ENCODE results near the gene PYDC2. TPM values are rescaled to one million over a fixed set of nuclear protein-coding genes. Genes with fewer than 3 reads are reported as not detected.

PYDC2 gene
- total RNA-seq: not detected

GRCh38 chr3:191461113-191461595, at the start of gene PYDC2:
PYDC2 (plus strand) TSS chr3:191461163; CDS start chr3:191461163, 0 bp downstream.
- Mint-ChIP-seq H3K4me1 (ENCODE audit: low read depth) (no peaks in the 10 kb centered on the region), H3K27me3 (ENCODE audit: low read depth) (no peaks in the 10 kb centered on the region), H3K27ac (no peak within 1 kb of the TSS)

GRCh38 chr3:191412759-191413158, 48.2 kb upstream of the PYDC2 start:
- H3K36me3 Mint-ChIP-seq (ENCODE audit: insufficient read depth in 2 of 2): no peaks in the 10 kb centered on the region
- H3K4me3 Mint-ChIP-seq: no peak overlapping the region

More at GRCh38 chr3:191461113-191461595, at the start of gene PYDC2:
- ATAC-seq (replicated peaks in 1 of 2) (no peak), DNase-seq (no peak)
- H3K4me3 Mint-ChIP-seq: no peak within 1 kb of the TSS
- no peaks in the 10 kb centered on the region for H3K36me3 Mint-ChIP-seq (ENCODE audit: insufficient read depth in 2 of 2)
- peaks cover 2 to 4% of the 10 kb centered on the region in 2 donors for H3K9me3 Mint-ChIP-seq

GRCh38 chr3:191414286-191414685, 46.7 kb upstream of the PYDC2 start:
- H3K27me3 Mint-ChIP-seq (ENCODE audit: low read depth): no peaks in the 10 kb centered on the region

More at GRCh38 chr3:191412759-191413158, 48.2 kb upstream of the PYDC2 start:
- H3K27me3 Mint-ChIP-seq (ENCODE audit: low read depth): no peaks in the 10 kb centered on the region
- DNase-seq: no peak
- H3K27ac Mint-ChIP-seq: no peak overlapping the region
- peaks cover 6 to 10% of the 10 kb centered on the region in 2 donors for H3K9me3 Mint-ChIP-seq
- H3K4me1 Mint-ChIP-seq (ENCODE audit: low read depth): no peaks in the 10 kb centered on the region
- ATAC-seq (replicated peaks in 1 of 2): no peak

GRCh38 chr3:191414732-191415131, 46.2 kb upstream of the PYDC2 start:
- no peaks in the 10 kb centered on the region for H3K4me1 Mint-ChIP-seq (ENCODE audit: low read depth)
- DNase-seq (no peak), ATAC-seq (replicated peaks in 1 of 2) (no peak)
- no peak overlapping the region for H3K27ac Mint-ChIP-seq
- H3K9me3 Mint-ChIP-seq: peaks cover 5 to 9% of the 10 kb centered on the region in 2 donors
- no peaks in the 10 kb centered on the region for H3K36me3 Mint-ChIP-seq (ENCODE audit: insufficient read depth in 2 of 2)
- H3K27me3 Mint-ChIP-seq (ENCODE audit: low read depth): no peaks in the 10 kb centered on the region
- H3K4me3 Mint-ChIP-seq: no peak overlapping the region

More at GRCh38 chr3:191414286-191414685, 46.7 kb upstream of the PYDC2 start:
- peaks cover 5 to 10% of the 10 kb centered on the region in 2 donors for H3K9me3 Mint-ChIP-seq
- H3K27ac Mint-ChIP-seq: no peak overlapping the region
- H3K36me3 Mint-ChIP-seq (ENCODE audit: insufficient read depth in 2 of 2): no peaks in the 10 kb centered on the region
- H3K4me1 Mint-ChIP-seq (ENCODE audit: low read depth): no peaks in the 10 kb centered on the region
- no peak for ATAC-seq (replicated peaks in 1 of 2)
- no peak overlapping the region for H3K4me3 Mint-ChIP-seq
- no peak for DNase-seq

GRCh38 chr3:191415566-191415965, 45.4 kb upstream of the PYDC2 start:
- Mint-ChIP-seq H3K27ac (no peak overlapping the region), H3K9me3 (peaks cover 2 to 5% of the 10 kb centered on the region in 2 donors), H3K4me3 (no peak overlapping the region), H3K27me3 (ENCODE audit: low read depth) (no peaks in the 10 kb centered on the region), H3K36me3 (ENCODE audit: insufficient read depth in 2 of 2) (no peaks in the 10 kb centered on the region), H3K4me1 (ENCODE audit: low read depth) (no peaks in the 10 kb centered on the region)
- ATAC-seq (replicated peaks in 1 of 2) (no peak), DNase-seq (no peak)

GRCh38 chr3:191417457-191417729, 43.6 kb upstream of the PYDC2 start:
- ATAC-seq (replicated peaks in 1 of 2) (no peak), DNase-seq (no peak)
- no peak overlapping the region for H3K27ac Mint-ChIP-seq
- H3K27me3 Mint-ChIP-seq (ENCODE audit: low read depth): no peaks in the 10 kb centered on the region
- H3K4me1 Mint-ChIP-seq (ENCODE audit: low read depth): no peaks in the 10 kb centered on the region
- no peaks in the 10 kb centered on the region for H3K9me3 Mint-ChIP-seq
- H3K4me3 Mint-ChIP-seq: no peak overlapping the region
- no peaks in the 10 kb centered on the region for H3K36me3 Mint-ChIP-seq (ENCODE audit: insufficient read depth in 2 of 2)

GRCh38 chr3:191420771-191421170, 40.2 kb upstream of the PYDC2 start:
- H3K4me1 Mint-ChIP-seq (ENCODE audit: low read depth): no peaks in the 10 kb centered on the region
- H3K4me3 Mint-ChIP-seq: no peak overlapping the region
- H3K27me3 Mint-ChIP-seq (ENCODE audit: low read depth): no peaks in the 10 kb centered on the region
- H3K9me3 Mint-ChIP-seq: no peaks in the 10 kb centered on the region
- DNase-seq: no peak
- H3K36me3 Mint-ChIP-seq (ENCODE audit: insufficient read depth in 2 of 2): no peaks in the 10 kb centered on the region
- no peak for ATAC-seq (replicated peaks in 1 of 2)
- H3K27ac Mint-ChIP-seq: no peak overlapping the region

GRCh38 chr3:191424881-191425280, 36.1 kb upstream of the PYDC2 start:
- Mint-ChIP-seq H3K27ac (no peak overlapping the region), H3K4me3 (no peak overlapping the region), H3K4me1 (ENCODE audit: low read depth) (no peaks in the 10 kb centered on the region), H3K36me3 (ENCODE audit: insufficient read depth in 2 of 2) (no peaks in the 10 kb centered on the region), H3K27me3 (ENCODE audit: low read depth) (no peaks in the 10 kb centered on the region), H3K9me3 (no peaks in the 10 kb centered on the region)
- ATAC-seq (replicated peaks in 1 of 2): no peak
- no peak for DNase-seq

GRCh38 chr3:191425322-191425734, 35.6 kb upstream of the PYDC2 start:
- no peak for ATAC-seq (replicated peaks in 1 of 2)
- no peaks in the 10 kb centered on the region for H3K4me1 Mint-ChIP-seq (ENCODE audit: low read depth)
- no peaks in the 10 kb centered on the region for H3K27me3 Mint-ChIP-seq (ENCODE audit: low read depth)
- H3K36me3 Mint-ChIP-seq (ENCODE audit: insufficient read depth in 2 of 2): no peaks in the 10 kb centered on the region
- H3K27ac Mint-ChIP-seq: no peak overlapping the region
- H3K9me3 Mint-ChIP-seq: no peaks in the 10 kb centered on the region
- no peak for DNase-seq
- no peak overlapping the region for H3K4me3 Mint-ChIP-seq

- no peak overlapping the region for H3K4me3 Mint-ChIP-seq
- no peak for ATAC-seq (replicated peaks in 1 of 2)
- peaks cover 0 to 2% of the 10 kb centered on the region in 2 donors for H3K9me3 Mint-ChIP-seq
- no peaks in the 10 kb centered on the region for H3K36me3 Mint-ChIP-seq (ENCODE audit: insufficient read depth in 2 of 2)
- H3K4me1 Mint-ChIP-seq (ENCODE audit: low read depth): no peaks in the 10 kb centered on the region
- DNase-seq: no peak
- no peaks in the 10 kb centered on the region for H3K27me3 Mint-ChIP-seq (ENCODE audit: low read depth)
- H3K27ac Mint-ChIP-seq: no peak overlapping the region
Measured at GRCh38 chr3:191426311-191426710, 34.7 kb upstream of the PYDC2 start.

- Mint-ChIP-seq H3K4me1 (ENCODE audit: low read depth) (no peaks in the 10 kb centered on the region), H3K27ac (no peak overlapping the region), H3K27me3 (ENCODE audit: low read depth) (no peaks in the 10 kb centered on the region), H3K9me3 (peaks cover 0 to 4% of the 10 kb centered on the region in 2 donors), H3K36me3 (ENCODE audit: insufficient read depth in 2 of 2) (no peaks in the 10 kb centered on the region), H3K4me3 (no peak overlapping the region)
- ATAC-seq (replicated peaks in 1 of 2) (no peak), DNase-seq (no peak)
Measured at GRCh38 chr3:191428177-191428576, 32.8 kb upstream of the PYDC2 start.

GRCh38 chr3:191430103-191430502, 30.9 kb upstream of the PYDC2 start:
- H3K27me3 Mint-ChIP-seq (ENCODE audit: low read depth): no peaks in the 10 kb centered on the region
- ATAC-seq (replicated peaks in 1 of 2) (no peak), DNase-seq (no peak)
- no peak overlapping the region for H3K4me3 Mint-ChIP-seq
- no peaks in the 10 kb centered on the region for H3K36me3 Mint-ChIP-seq (ENCODE audit: insufficient read depth in 2 of 2)
- no peaks in the 10 kb centered on the region for H3K4me1 Mint-ChIP-seq (ENCODE audit: low read depth)
- H3K9me3 Mint-ChIP-seq: peaks cover 0 to 4% of the 10 kb centered on the region in 2 donors
- no peak overlapping the region for H3K27ac Mint-ChIP-seq

GRCh38 chr3:191431160-191431822, 29.7 kb upstream of the PYDC2 start:
- Mint-ChIP-seq H3K9me3 (peaks cover 0 to 4% of the 10 kb centered on the region in 2 donors), H3K27me3 (ENCODE audit: low read depth) (no peaks in the 10 kb centered on the region), H3K4me1 (ENCODE audit: low read depth) (no peaks in the 10 kb centered on the region), H3K27ac (no peak overlapping the region), H3K36me3 (ENCODE audit: insufficient read depth in 2 of 2) (no peaks in the 10 kb centered on the region), H3K4me3 (no peak overlapping the region)
- ATAC-seq (replicated peaks in 1 of 2) (no peak), DNase-seq (no peak)

GRCh38 chr3:191432162-191432561, 28.8 kb upstream of the PYDC2 start:
- H3K4me1 Mint-ChIP-seq (ENCODE audit: low read depth): no peaks in the 10 kb centered on the region
- no peaks in the 10 kb centered on the region for H3K36me3 Mint-ChIP-seq (ENCODE audit: insufficient read depth in 2 of 2)
- H3K9me3 Mint-ChIP-seq: peaks cover 0 to 4% of the 10 kb centered on the region in 2 donors
- no peak overlapping the region for H3K27ac Mint-ChIP-seq
- ATAC-seq (replicated peaks in 1 of 2): no peak
- H3K4me3 Mint-ChIP-seq: no peak overlapping the region
- DNase-seq: no peak
- H3K27me3 Mint-ChIP-seq (ENCODE audit: low read depth): no peaks in the 10 kb centered on the region

Data from activated T-cell treated with anti-CD3 and anti-CD28 coated beads, Interleukin-2, amount 50 U/mL, for 72 hours (primary cell).